Measurements from ENCODE around the gene PRKCQ. TPM values are rescaled to one million over a fixed set of nuclear protein-coding genes. Genes with fewer than 3 reads are reported as not detected.

PRKCQ gene
- total RNA-seq, 4 donors from 2014 or later = 1.8 to 11.6 (median 3.7) TPM

- H3K27ac ChIP-seq = no peak overlapping the region
- no peaks in the 10 kb centered on the region for H3K27me3 ChIP-seq
- TF ChIP-seq CTCF (IDR thresholded peaks at IDR 0.05) (no peak), POLR2A (IDR thresholded peaks at IDR 0.05) (no peak)
- no peaks in the 10 kb centered on the region for H3K36me3 ChIP-seq
- no peak for DNase-seq
- no peak overlapping the region for H3K4me3 ChIP-seq
- no peaks in the 10 kb centered on the region for H3K4me1 ChIP-seq
- H3K9me3 ChIP-seq = no peaks in the 10 kb centered on the region
Measured at GRCh38 chr10:6516929-6517284, 63.2 kb downstream of the PRKCQ start.

- Histone ChIP-seq H3K9me3 (no peaks in the 10 kb centered on the region), H3K27me3 (no peaks in the 10 kb centered on the region), H3K27ac (no peak overlapping the region), H3K36me3 (no peaks in the 10 kb centered on the region), H3K4me3 (no peak overlapping the region), H3K4me1 (no peaks in the 10 kb centered on the region)
- no peak for DNase-seq
- TF ChIP-seq POLR2A (IDR thresholded peaks at IDR 0.05) (no peak), CTCF (IDR thresholded peaks at IDR 0.05) (no peak)
Measured at GRCh38 chr10:6516281-6516928, 63.7 kb downstream of the PRKCQ start.

GRCh38 chr10:6514844-6515780 lies 65.0 kb downstream of the PRKCQ start:
- Histone ChIP-seq H3K27me3 (no peaks in the 10 kb centered on the region), H3K9me3 (no peaks in the 10 kb centered on the region), H3K4me3 (no peak overlapping the region), H3K36me3 (no peaks in the 10 kb centered on the region), H3K27ac (no peak overlapping the region), H3K4me1 (no peaks in the 10 kb centered on the region)
- TF ChIP-seq CTCF (IDR thresholded peaks at IDR 0.05) (no peak), POLR2A (IDR thresholded peaks at IDR 0.05) (no peak)
- DNase-seq = no peak

- TF ChIP-seq CTCF (IDR thresholded peaks at IDR 0.05) (no peak), POLR2A (IDR thresholded peaks at IDR 0.05) (no peak)
- H3K9me3 ChIP-seq = no peaks in the 10 kb centered on the region
- no peaks in the 10 kb centered on the region for H3K27me3 ChIP-seq
- no peaks in the 10 kb centered on the region for H3K4me1 ChIP-seq
- H3K27ac ChIP-seq = no peak overlapping the region
- no peak overlapping the region for H3K4me3 ChIP-seq
- H3K36me3 ChIP-seq = no peaks in the 10 kb centered on the region
- DNase-seq = no peak
Measured at GRCh38 chr10:6514180-6514579, 65.9 kb downstream of the PRKCQ start.

- Histone ChIP-seq H3K4me1 (no peaks in the 10 kb centered on the region), H3K27ac (no peak overlapping the region), H3K9me3 (no peaks in the 10 kb centered on the region), H3K4me3 (no peak overlapping the region), H3K36me3 (no peaks in the 10 kb centered on the region), H3K27me3 (no peaks in the 10 kb centered on the region)
- TF ChIP-seq POLR2A (IDR thresholded peaks at IDR 0.05) (no peak), CTCF (IDR thresholded peaks at IDR 0.05) (no peak)
- DNase-seq = no peak
Measured at GRCh38 chr10:6513476-6513875, 66.6 kb downstream of the PRKCQ start.

Measured in Peyer's patch (tissue), 4 donors.